NB4 (cell line): Measurements from ENCODE around the gene HOXC6.
"Not testable (repeated sequence)": the region's sequence is repeated elsewhere in the genome, so short reads cannot be mapped to it uniquely, and the experiment has no call there.

Experiments used
- MYC ChIP-seq: IDR thresholded peaks from 2 replicates; pipeline ENCODE4 v1.6.1; 2011; ENCODE audit warnings: low read depth, low read length
- POLR2A ChIP-seq: IDR thresholded peaks from 2 replicates; pipeline ENCODE4 v1.6.1; 2011; ENCODE audit warnings: mild to moderate bottlenecking; ENCODE audit not compliant: insufficient read length; ENCODE audit errors: extremely low read depth
- TF ChIP-seq, protein P1 (sequence below): IDR thresholded peaks from one replicate; pipeline ENCODE4 v1.5.1; 2012; ENCODE audit warnings: low read depth, low read length
- TF ChIP-seq, protein P2 (sequence below): IDR thresholded peaks from 2 replicates; pipeline ENCODE4 v1.6.1; 2011; ENCODE audit warnings: low read depth, low read length

DNA sequence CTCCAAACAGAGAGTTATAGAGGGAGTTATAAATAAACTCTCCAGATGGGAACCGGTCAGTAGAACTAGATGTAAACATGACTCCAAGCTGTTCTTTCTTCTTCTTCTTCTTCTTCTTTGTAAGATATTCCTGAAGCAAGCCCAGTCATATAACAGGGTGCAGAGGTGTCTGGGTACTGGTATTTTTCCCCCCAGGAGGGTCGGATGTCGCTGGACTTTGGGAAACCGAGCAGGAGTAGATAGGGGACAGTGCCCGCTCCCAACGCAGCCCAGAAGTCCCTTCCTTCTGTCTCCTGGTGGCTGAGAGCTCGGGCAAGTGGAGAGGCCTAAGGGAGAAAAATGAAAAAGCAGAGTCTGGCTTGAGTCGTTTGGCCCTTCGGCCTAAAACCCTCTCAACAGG, 50.9 kb downstream of the HOXC6 start:
- TF ChIP-seq, protein P1, sequence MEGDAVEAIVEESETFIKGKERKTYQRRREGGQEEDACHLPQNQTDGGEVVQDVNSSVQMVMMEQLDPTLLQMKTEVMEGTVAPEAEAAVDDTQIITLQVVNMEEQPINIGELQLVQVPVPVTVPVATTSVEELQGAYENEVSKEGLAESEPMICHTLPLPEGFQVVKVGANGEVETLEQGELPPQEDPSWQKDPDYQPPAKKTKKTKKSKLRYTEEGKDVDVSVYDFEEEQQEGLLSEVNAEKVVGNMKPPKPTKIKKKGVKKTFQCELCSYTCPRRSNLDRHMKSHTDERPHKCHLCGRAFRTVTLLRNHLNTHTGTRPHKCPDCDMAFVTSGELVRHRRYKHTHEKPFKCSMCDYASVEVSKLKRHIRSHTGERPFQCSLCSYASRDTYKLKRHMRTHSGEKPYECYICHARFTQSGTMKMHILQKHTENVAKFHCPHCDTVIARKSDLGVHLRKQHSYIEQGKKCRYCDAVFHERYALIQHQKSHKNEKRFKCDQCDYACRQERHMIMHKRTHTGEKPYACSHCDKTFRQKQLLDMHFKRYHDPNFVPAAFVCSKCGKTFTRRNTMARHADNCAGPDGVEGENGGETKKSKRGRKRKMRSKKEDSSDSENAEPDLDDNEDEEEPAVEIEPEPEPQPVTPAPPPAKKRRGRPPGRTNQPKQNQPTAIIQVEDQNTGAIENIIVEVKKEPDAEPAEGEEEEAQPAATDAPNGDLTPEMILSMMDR: not testable (repeated sequence)
- TF ChIP-seq POLR2A, MYC: not testable (repeated sequence)
- TF ChIP-seq, protein P2, sequence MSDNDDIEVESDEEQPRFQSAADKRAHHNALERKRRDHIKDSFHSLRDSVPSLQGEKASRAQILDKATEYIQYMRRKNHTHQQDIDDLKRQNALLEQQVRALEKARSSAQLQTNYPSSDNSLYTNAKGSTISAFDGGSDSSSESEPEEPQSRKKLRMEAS: not testable (repeated sequence)
